ENCODE measurements around the gene ACSL5.

DNA sequence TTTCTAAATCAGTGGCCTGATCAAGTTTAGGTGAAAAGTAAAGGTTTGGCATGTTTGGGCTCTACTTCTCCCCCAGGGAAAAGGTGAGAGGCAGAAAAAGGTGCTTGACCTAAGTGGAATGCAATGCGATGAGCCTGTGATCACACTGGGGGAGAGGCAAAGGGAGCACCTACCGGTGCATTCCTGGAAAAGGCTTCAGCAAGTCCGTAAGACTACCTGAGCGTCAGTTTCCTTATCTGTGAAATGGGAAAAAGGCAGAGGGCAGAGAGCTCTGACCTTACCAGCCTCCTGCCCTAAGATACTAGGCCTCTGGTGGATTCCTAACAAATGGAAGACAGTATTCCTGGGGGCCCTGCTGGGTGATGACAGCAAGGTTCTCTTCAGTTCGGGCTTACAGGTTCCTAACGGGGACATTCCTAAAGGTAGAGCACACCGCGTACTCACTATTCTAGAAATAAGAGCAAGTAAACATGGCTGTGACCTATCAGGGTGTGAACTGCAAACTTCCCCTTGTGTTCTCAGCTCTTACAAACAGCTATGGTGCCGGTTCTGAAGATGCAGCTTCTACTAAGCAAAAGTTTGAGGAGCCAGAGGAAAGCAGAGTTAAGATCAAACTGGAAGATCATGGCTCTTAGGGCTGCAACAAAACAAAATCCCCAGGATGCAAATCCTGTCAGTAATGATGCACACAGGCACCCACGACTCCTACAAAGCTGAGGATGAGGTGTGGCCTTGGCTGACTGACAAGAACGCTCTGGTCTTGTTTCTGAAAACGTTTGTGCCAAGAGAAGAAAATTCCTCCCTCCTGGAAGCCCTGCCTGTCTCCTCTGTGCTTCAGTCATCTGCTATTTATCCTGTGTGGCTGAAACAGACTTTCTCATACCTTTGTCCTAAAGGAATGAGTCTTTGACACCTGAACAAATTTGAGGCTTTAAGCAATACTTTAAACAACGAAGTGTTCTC lies 13.3 kb upstream of the ACSL5 start:
- TF ChIP-seq, protein P1, sequence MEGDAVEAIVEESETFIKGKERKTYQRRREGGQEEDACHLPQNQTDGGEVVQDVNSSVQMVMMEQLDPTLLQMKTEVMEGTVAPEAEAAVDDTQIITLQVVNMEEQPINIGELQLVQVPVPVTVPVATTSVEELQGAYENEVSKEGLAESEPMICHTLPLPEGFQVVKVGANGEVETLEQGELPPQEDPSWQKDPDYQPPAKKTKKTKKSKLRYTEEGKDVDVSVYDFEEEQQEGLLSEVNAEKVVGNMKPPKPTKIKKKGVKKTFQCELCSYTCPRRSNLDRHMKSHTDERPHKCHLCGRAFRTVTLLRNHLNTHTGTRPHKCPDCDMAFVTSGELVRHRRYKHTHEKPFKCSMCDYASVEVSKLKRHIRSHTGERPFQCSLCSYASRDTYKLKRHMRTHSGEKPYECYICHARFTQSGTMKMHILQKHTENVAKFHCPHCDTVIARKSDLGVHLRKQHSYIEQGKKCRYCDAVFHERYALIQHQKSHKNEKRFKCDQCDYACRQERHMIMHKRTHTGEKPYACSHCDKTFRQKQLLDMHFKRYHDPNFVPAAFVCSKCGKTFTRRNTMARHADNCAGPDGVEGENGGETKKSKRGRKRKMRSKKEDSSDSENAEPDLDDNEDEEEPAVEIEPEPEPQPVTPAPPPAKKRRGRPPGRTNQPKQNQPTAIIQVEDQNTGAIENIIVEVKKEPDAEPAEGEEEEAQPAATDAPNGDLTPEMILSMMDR (IDR thresholded peaks at IDR 0.05): no peak
- TF ChIP-seq ZFX (IDR thresholded peaks at IDR 0.05; ENCODE audit: borderline replicate concordance): no peak

Measured in 22Rv1 (cell line).